Neural cell (in vitro differentiated cells): ENCODE measurements around the gene PHF21B.

ENCODE experiments used
- CTCF ChIP-seq: fragments of 450-650 bp; IDR thresholded peaks from 2 replicates; pipeline ENCODE4 v1.5.1; 2014; ENCODE audit warnings: antibody characterized with exemption, mild to moderate bottlenecking, moderate library complexity; ENCODE audit not compliant: poor library complexity, severe bottlenecking
- EZH2 ChIP-seq: fragments of 200-600, 300-800 bp; shearing (Covaris generic), sonication (generic); IDR thresholded peaks from 2 replicates; pipeline ENCODE4 v1.6.1; 2014; ENCODE audit warnings: antibody characterized with exemption, low read length, borderline replicate concordance, mild to moderate bottlenecking; ENCODE audit not compliant: insufficient read depth, poor library complexity, severe bottlenecking
- MXI1 ChIP-seq: fragments of 450-650 bp; conservative IDR thresholded peaks from 2 replicates; pipeline ENCODE4 v1.6.1; 2014; ENCODE audit warnings: antibody characterized with exemption, mild to moderate bottlenecking; ENCODE audit not compliant: poor library complexity, severe bottlenecking
- POLR2AphosphoS5 ChIP-seq: IDR thresholded peaks from 2 replicates; pipeline ENCODE4 v1.6.1; 2012
- RAD21 ChIP-seq: fragments of 450-650 bp; conservative IDR thresholded peaks from 2 replicates; pipeline ENCODE4 v1.6.1; 2014; ENCODE audit warnings: antibody characterized with exemption, mild to moderate bottlenecking, moderate library complexity
- REST ChIP-seq: IDR thresholded peaks from 2 replicates; pipeline ENCODE4 v1.6.1; 2012; ENCODE audit warnings: borderline replicate concordance
- TAF1 ChIP-seq: IDR thresholded peaks from 2 replicates; pipeline ENCODE4 v1.6.1; 2012; ENCODE audit warnings: low read depth

GRCh38 chr22:44906248-44906936, 103.4 kb downstream of the PHF21B start:
- no peak for TF ChIP-seq CTCF
- TF ChIP-seq EZH2, result no peak
- no peak for TF ChIP-seq TAF1
- no peak for TF ChIP-seq POLR2AphosphoS5
- TF ChIP-seq RAD21, result no peak
- no peak for TF ChIP-seq REST
- no peak for TF ChIP-seq MXI1
